Esophagus muscularis mucosa (tissue), 4 donors: ENCODE data around the gene ICE2. TPM values are rescaled to one million over a fixed set of nuclear protein-coding genes. Genes with fewer than 3 reads are reported as not detected.

Source experiments
- DNase-seq: peaks from one replicate; pipeline ENCODE4 v3.0.0-alpha.2; 2017; ENCODE audit errors: extremely low spot score
- H3K27ac ChIP-seq, 4 donors: fragments of 200-600 bp; sonication (generic); replicated peaks in 1 of 4; 1 replicate in 3 of 4; 2 replicates in 1 of 4; pipeline ENCODE4 v1.5.1; 2016 to 2019; ENCODE audit warnings: mild to moderate bottlenecking in 1 of 4
- H3K27me3 ChIP-seq, 4 donors: fragments of 200-600 bp; sonication (generic); one replicate each; pipeline versions ENCODE4 v1.5.1 to v1.6.0; 2016 to 2019
- H3K36me3 ChIP-seq, 4 donors: fragments of 200-600 bp; sonication (generic); one replicate each; pipeline ENCODE4 v1.5.1; 2016 to 2019
- H3K4me1 ChIP-seq, 4 donors: fragments of 200-600 bp; sonication (generic); one replicate each; pipeline ENCODE4 v1.5.1; 2016 to 2019
- H3K4me3 ChIP-seq, 4 donors: fragments of 200-600 bp; sonication (generic); 1 replicate in 2 of 4; 2 replicates in 2 of 4; pipeline ENCODE4 v1.5.1; 2016 to 2019; ENCODE audit warnings: mild to moderate bottlenecking in 4 of 4, moderate library complexity in 1 of 4
- H3K9me3 ChIP-seq, 4 donors: fragments of 200-600 bp; sonication (generic); 1 replicate in 3 of 4; 2 replicates in 1 of 4; pipeline ENCODE4 v1.5.1; 2016 to 2019
- CTCF ChIP-seq, 3 experiments: fragments of 200-600 bp in 2 of 3; fragments of 450-650 bp in 1 of 3; sonication (generic) in 2 of 3; IDR thresholded peaks; one replicate each; pipeline ENCODE4 v1.5.1; 2017 to 2019; ENCODE audit warnings: antibody characterized with exemption in 3 of 3, mild to moderate bottlenecking in 2 of 3, moderate library complexity in 1 of 3
- EP300 ChIP-seq: sonication (generic); formaldehyde crosslinking; IDR thresholded peaks from one replicate; pipeline ENCODE4 v1.6.1; 2017; ENCODE audit warnings: antibody characterized with exemption
- POLR2A ChIP-seq: fragments of 450-650 bp; IDR thresholded peaks from one replicate; pipeline ENCODE4 v1.6.1; 2017; ENCODE audit warnings: antibody characterized with exemption, moderate library complexity, mild to moderate bottlenecking, low read depth
- POLR2AphosphoS5 ChIP-seq, 2 donors: sonication (generic); formaldehyde crosslinking; IDR thresholded peaks; one replicate each; pipeline ENCODE4 v1.6.1; 2017; ENCODE audit warnings: antibody characterized with exemption in 2 of 2
- WGBS: methylation state at CpG from one replicate; pipeline ENCODE4 v1.1.5; 2018; 5-methylcytosine and 5-hydroxymethylcytosine counted together
- intact Hi-C: fragments of 100-400 bp; cut with DNase I; formaldehyde crosslinking; loops from one replicate; pipeline ENCODE4 v1.15.1; 2023
- total RNA-seq, 4 donors: library from RNA; depleted of rRNA; stranded (reverse); fragments of >200 nt; gene quantifications; one replicate each; pipeline versions ENCODE4 v1.1.0 to v1.2.1, GENCODE V29; 2016

The ICE2 gene
- total RNA-seq, 4 donors from 2014 or later, result 17.4 to 30.4 (median 21.3) TPM

- Histone ChIP-seq H3K4me1 (peaks cover 28 to 45% (median 37%) of the 10 kb centered on the region in 4 donors), H3K9me3 (no peaks in the 10 kb centered on the region), H3K36me3 (peaks cover 0 to 20% (median 9%) of the 10 kb centered on the region in 4 donors), H3K4me3 (peak overlapping the region; percentile 69 to 95 (median 84)), H3K27ac (peak overlapping the region; percentile 91 to 95 (median 94)), H3K27me3 (no peaks in the 10 kb centered on the region)
- WGBS, result 4% methylated on average over 9 of the region's 9 CpGs
- TF ChIP-seq POLR2AphosphoS5 (IDR thresholded peaks at IDR 0.05) (no peak), CTCF (IDR thresholded peaks at IDR 0.05) (no peak), POLR2A (no peak)
- no peak for DNase-seq
- intact Hi-C loops, result no loop called here
Observed at GRCh38 chr15:60477916-60478565, 901 bp downstream of the ICE2 start.

GRCh38 chr15:60477164-60477563, 1.8 kb downstream of the ICE2 start:
- no peaks in the 10 kb centered on the region for H3K9me3 ChIP-seq
- H3K4me1 ChIP-seq, result peaks cover 28 to 45% (median 37%) of the 10 kb centered on the region in 4 donors
- 87% methylated on average over 1 of the region's 1 CpG for WGBS
- intact Hi-C loops, result no loop called here
- H3K27ac ChIP-seq, result peak overlapping the region in 2 of 4 donors; percentile 93 to 94
- no peaks in the 10 kb centered on the region for H3K27me3 ChIP-seq
- no peak for DNase-seq
- peaks cover 0 to 26% (median 12%) of the 10 kb centered on the region in 4 donors for H3K36me3 ChIP-seq
- no peak overlapping the region for H3K4me3 ChIP-seq
- TF ChIP-seq CTCF (IDR thresholded peaks at IDR 0.05), result no peak
- no peak for TF ChIP-seq POLR2A
- no peak for TF ChIP-seq POLR2AphosphoS5 (IDR thresholded peaks at IDR 0.05)
- no peak for TF ChIP-seq EP300

DNA sequence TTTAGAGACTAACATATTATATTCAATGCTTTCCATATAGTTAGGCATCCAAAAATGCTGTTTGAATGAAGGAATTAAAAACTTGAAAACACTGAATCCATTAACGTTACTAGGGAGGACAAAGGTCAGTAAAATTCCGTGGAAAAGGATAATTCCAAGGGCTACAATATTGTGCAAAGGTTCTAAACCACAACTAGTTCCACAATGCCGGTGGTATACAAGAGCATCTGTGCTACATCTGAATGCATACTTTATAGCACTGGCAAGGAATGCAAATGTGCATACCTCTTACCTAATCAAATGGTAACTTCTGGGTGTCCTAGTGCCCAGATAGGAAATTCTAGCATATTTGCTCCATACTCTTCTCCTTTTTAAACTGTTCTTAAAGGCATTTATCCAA, 2.2 kb downstream of the ICE2 start:
- H3K4me3 ChIP-seq, result no peak overlapping the region
- 64% methylated on average over 3 of the region's 3 CpGs for WGBS
- intact Hi-C loops, result no loop called here
- no peak for DNase-seq
- no peaks in the 10 kb centered on the region for H3K27me3 ChIP-seq
- TF ChIP-seq POLR2A (no peak), EP300 (no peak), CTCF (IDR thresholded peaks at IDR 0.05) (no peak), POLR2AphosphoS5 (IDR thresholded peaks at IDR 0.05) (no peak)
- H3K9me3 ChIP-seq, result no peaks in the 10 kb centered on the region
- no peak overlapping the region for H3K27ac ChIP-seq
- peaks cover 0 to 26% (median 12%) of the 10 kb centered on the region in 4 donors for H3K36me3 ChIP-seq
- peaks cover 28 to 45% (median 37%) of the 10 kb centered on the region in 4 donors for H3K4me1 ChIP-seq

GRCh38 chr15:60473135-60473534, 5.8 kb downstream of the ICE2 start:
- Histone ChIP-seq H3K36me3 (peaks cover 0 to 41% (median 22%) of the 10 kb centered on the region in 4 donors), H3K9me3 (no peaks in the 10 kb centered on the region), H3K27ac (no peak overlapping the region), H3K4me1 (peaks cover 18 to 38% (median 27%) of the 10 kb centered on the region in 4 donors), H3K4me3 (no peak overlapping the region), H3K27me3 (no peaks in the 10 kb centered on the region)
- DNase-seq, result no peak
- intact Hi-C loops, result no loop called here
- WGBS, result no CpG with 5 or more reads among the region's 3 CpGs
- no peak for TF ChIP-seq POLR2A
- no peak for TF ChIP-seq POLR2AphosphoS5 (IDR thresholded peaks at IDR 0.05)
- TF ChIP-seq CTCF (IDR thresholded peaks at IDR 0.05), result no peak
- no peak for TF ChIP-seq EP300

DNA sequence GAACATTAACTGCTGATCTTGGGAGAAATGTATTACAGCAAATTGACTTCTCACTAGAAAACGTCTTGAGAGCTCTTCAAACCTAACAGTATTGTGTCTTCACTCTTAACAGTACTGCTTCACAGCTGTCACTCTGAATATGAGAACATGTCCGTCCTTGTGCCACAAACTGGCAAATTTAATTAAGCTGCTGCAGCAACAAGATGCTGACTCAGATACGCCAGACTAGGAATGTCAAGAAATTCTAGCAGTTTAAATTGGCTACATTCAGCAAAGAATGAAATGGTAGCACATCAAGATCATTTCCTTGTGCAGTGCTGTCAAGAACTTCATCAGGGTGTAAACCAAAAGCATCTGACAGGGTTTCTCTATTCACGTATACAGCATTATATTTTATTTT, 7.6 kb downstream of the ICE2 start:
- WGBS, result 71% methylated on average over 4 of the region's 4 CpGs
- H3K4me3 ChIP-seq, result no peak overlapping the region
- DNase-seq, result no peak
- intact Hi-C loops, result no loop called here
- TF ChIP-seq POLR2A (no peak), CTCF (IDR thresholded peaks at IDR 0.05) (no peak), EP300 (no peak), POLR2AphosphoS5 (IDR thresholded peaks at IDR 0.05) (no peak)
- peaks cover 5 to 20% (median 9%) of the 10 kb centered on the region in 4 donors for H3K4me1 ChIP-seq
- H3K27me3 ChIP-seq, result no peaks in the 10 kb centered on the region
- no peaks in the 10 kb centered on the region for H3K9me3 ChIP-seq
- H3K27ac ChIP-seq, result no peak overlapping the region
- H3K36me3 ChIP-seq, result peaks cover 0 to 56% (median 31%) of the 10 kb centered on the region in 4 donors
